IPS DF 19.7 (cell line): ENCODE results near the gene EZR.
"Not testable (repeated sequence)": the region's sequence is repeated elsewhere in the genome, so short reads cannot be mapped to it uniquely, and the experiment has no call there.

Source experiments
- DNase-seq: peaks from one replicate; pipeline ENCODE4 v3.0.0-alpha.2; 2013; ENCODE audit warnings: low read depth, low spot score

EZR gene

GRCh38 chr6:158797331-158798310, 21.5 kb downstream of the EZR start:
- DNase-seq = no peak

- no peak for DNase-seq
Observed at GRCh38 chr6:158796353-158796752, 22.8 kb downstream of the EZR start.

GRCh38 chr6:158795516-158795915, 23.7 kb downstream of the EZR start:
- no peak for DNase-seq

GRCh38 chr6:158793432-158793831, 25.7 kb downstream of the EZR start:
- peak; percentile 48 for DNase-seq

- DNase-seq = not testable (repeated sequence)
Observed at GRCh38 chr6:158792505-158792904, 26.7 kb downstream of the EZR start.

- DNase-seq = no peak
Observed at GRCh38 chr6:158791274-158791855, 27.8 kb downstream of the EZR start.

GRCh38 chr6:158789115-158789917, 29.9 kb downstream of the EZR start:
- no peak for DNase-seq

GRCh38 chr6:158787395-158787794, 31.8 kb downstream of the EZR start:
- no peak for DNase-seq

- DNase-seq = no peak
Observed at GRCh38 chr6:158786645-158787304, 32.4 kb downstream of the EZR start.

- no peak for DNase-seq
Observed at GRCh38 chr6:158785036-158785435, 34.1 kb downstream of the EZR start.

GRCh38 chr6:158784505-158784904, 34.7 kb downstream of the EZR start:
- DNase-seq = no peak

GRCh38 chr6:158783851-158784250, 35.3 kb downstream of the EZR start:
- no peak for DNase-seq

GRCh38 chr6:158783167-158783450, 36.1 kb downstream of the EZR start:
- DNase-seq = no peak

- no peak for DNase-seq
Observed at GRCh38 chr6:158782432-158783166, 36.6 kb downstream of the EZR start.

GRCh38 chr6:158781692-158782373, 37.3 kb downstream of the EZR start:
- no peak for DNase-seq

GRCh38 chr6:158780988-158781691, 38.0 kb downstream of the EZR start:
- no peak for DNase-seq

GRCh38 chr6:158780246-158780884, 38.8 kb downstream of the EZR start:
- DNase-seq = no peak

- DNase-seq = no peak
Observed at GRCh38 chr6:158778005-158778527, 41.1 kb downstream of the EZR start.

GRCh38 chr6:158777510-158777909, 41.7 kb downstream of the EZR start:
- no peak for DNase-seq
